ENCODE results near the gene TARBP1. TPM values are rescaled to one million over a fixed set of nuclear protein-coding genes. Genes with fewer than 3 reads are reported as not detected.
"Not testable (repeated sequence)": the region's sequence is repeated elsewhere in the genome, so short reads cannot be mapped to it uniquely, and the experiment has no call there.

The TARBP1 gene
- total RNA-seq, 2 donors from 2014 or later = 5.5 to 11.3 TPM

DNA sequence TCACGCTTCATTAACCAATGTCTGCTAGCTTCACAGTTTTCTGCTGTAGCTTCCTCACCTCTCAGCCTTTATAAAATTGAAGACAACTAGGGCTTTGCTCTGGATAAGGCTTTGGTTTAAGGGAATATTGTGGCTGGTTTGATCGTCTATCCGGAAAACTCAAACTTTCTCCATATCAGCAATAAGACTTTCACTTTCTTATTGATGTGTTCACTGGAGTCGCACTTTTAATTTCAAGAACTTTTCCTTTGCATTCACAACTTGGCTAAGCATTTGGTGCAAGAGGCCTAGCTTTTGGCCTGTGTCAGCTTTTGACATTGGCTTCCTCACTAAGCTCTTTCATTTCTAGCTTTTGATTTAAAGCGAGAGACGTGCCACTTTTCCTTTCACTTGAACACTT is 92.9 kb downstream of the TARBP1 start:
- Histone ChIP-seq H3K9me3 (no peaks in the 10 kb centered on the region), H3K4me1 (no peaks in the 10 kb centered on the region), H3K4me3 (no peak overlapping the region), H3K27ac (no peak overlapping the region), H3K27me3 (no peaks in the 10 kb centered on the region), H3K36me3 (peaks cover 10% of the 10 kb centered on the region)
- DNase-seq (ENCODE audit: low spot score) = no peak
- TF ChIP-seq, protein P1, sequence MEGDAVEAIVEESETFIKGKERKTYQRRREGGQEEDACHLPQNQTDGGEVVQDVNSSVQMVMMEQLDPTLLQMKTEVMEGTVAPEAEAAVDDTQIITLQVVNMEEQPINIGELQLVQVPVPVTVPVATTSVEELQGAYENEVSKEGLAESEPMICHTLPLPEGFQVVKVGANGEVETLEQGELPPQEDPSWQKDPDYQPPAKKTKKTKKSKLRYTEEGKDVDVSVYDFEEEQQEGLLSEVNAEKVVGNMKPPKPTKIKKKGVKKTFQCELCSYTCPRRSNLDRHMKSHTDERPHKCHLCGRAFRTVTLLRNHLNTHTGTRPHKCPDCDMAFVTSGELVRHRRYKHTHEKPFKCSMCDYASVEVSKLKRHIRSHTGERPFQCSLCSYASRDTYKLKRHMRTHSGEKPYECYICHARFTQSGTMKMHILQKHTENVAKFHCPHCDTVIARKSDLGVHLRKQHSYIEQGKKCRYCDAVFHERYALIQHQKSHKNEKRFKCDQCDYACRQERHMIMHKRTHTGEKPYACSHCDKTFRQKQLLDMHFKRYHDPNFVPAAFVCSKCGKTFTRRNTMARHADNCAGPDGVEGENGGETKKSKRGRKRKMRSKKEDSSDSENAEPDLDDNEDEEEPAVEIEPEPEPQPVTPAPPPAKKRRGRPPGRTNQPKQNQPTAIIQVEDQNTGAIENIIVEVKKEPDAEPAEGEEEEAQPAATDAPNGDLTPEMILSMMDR (IDR thresholded peaks at IDR 0.05) = no peak

DNA sequence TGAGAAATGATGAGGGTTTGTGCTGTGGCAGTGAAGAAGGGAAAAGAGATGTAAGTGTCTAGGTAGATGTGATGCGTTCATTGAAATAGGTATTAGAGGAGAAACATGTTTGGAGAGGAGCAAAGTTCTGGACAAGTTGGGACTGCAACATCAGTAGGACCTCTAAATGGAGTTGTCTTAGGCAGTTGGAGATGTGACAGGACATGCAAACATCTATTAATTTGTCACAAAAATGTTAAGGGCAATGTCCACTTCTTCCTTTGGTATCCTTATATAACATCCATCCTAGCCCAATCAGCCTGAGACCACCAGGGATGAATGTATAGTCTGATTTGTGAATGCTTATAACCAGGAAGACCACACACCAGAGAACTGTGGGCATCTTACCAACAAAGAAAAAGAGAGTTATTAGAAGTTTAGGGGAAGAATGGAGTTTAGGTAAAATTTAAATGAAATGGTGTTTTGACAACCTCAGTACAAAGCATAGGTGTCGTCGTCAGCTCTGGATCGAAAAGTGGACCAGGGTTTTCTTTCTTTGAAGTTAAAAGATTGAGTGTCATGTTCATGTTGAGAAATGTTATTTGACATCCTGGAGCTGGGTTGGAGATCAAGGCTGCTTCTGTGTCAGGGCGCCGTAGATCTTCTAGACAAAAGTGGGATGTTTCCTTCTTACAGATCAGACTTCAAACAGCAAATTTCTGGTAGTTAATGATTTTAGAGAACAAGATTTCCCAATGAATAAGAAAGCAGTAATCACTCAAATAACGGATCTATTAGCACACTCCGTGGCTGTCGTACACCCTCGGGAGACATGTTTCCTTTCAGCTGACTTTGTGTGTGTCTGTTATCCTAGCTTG is 97.1 kb downstream of the TARBP1 start:
- no peak for DNase-seq (ENCODE audit: low spot score)
- TF ChIP-seq, protein P1 (IDR thresholded peaks at IDR 0.05) = no peak
- Histone ChIP-seq H3K9me3 (no peaks in the 10 kb centered on the region), H3K27ac (no peak overlapping the region), H3K36me3 (peaks cover 37% of the 10 kb centered on the region), H3K4me3 (no peak overlapping the region), H3K4me1 (no peaks in the 10 kb centered on the region), H3K27me3 (no peaks in the 10 kb centered on the region)

DNA sequence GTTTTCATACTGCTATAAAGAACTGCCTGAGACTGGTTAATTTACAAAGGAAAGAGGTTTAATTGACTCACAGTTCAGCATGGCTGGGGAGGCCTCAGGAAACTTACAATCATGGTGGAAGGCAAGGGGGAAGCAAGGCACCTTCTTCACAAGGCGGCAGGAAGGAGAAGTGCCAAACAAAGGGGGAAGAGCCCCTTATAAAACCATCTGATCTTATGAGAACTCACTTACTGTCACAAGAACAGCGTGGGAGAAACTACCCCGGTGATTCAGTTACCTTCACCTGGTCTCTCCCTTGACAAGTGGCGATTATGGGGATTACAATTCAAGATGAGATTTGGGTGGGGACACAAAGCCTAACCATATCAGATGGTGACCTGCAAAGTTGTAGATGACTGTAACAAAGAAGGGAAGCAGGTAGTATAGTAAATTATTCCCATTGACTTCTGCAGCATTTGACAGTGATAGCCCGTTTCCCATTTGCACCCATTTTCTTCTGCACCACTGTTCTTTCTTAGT is 99.3 kb downstream of the TARBP1 start:
- peaks cover 39% of the 10 kb centered on the region for H3K36me3 ChIP-seq
- not testable (repeated sequence) for DNase-seq (ENCODE audit: low spot score); H3K27ac ChIP-seq; H3K9me3 ChIP-seq; H3K4me1 ChIP-seq; H3K27me3 ChIP-seq; H3K4me3 ChIP-seq

DNA sequence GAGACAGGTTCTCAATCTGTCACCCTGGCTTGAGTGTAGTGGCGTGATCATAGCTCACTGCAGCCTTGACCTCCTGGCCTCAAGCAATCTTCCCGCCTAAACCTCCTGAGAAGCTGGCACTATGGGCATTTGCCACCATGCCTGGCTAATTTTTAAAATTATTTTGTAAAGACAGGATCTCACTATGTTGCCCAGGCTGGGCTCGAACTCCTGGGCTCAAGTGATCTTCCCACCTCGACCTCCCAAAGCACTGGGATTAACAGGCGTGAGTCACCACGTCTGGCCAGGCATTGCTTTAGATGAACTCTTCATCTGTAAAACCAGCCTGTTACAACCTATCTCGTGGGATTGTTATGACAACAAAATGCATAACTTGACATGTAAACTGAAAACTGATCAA is 103.3 kb downstream of the TARBP1 start:
- TF ChIP-seq, protein P1 (IDR thresholded peaks at IDR 0.05) = no peak
- Histone ChIP-seq H3K27me3 (no peaks in the 10 kb centered on the region), H3K4me3 (no peak overlapping the region), H3K9me3 (no peaks in the 10 kb centered on the region), H3K36me3 (peaks cover 35% of the 10 kb centered on the region), H3K4me1 (peaks cover 0 to 9% of the 10 kb centered on the region in 2 donors), H3K27ac (no peak overlapping the region)
- no peak for DNase-seq (ENCODE audit: low spot score)

DNA sequence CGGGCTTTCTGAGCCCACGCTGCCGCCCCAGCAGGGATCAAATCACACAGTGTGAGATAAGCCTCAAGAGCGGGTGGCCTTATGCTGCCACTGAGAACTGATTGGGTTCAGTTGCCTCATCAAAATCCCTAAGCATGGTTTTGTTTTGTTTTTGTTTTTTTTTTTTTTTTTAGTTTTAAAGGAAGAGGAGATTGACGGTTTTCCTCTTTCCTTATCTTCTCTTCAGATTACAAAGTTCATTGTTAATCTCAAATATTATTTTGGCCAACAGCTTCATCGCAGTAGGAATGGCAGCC is 105.1 kb downstream of the TARBP1 start:
- TF ChIP-seq, protein P1 (IDR thresholded peaks at IDR 0.05) = no peak
- H3K27ac ChIP-seq = peak overlapping the region; percentile 94 to 98
- peak overlapping the region; percentile 75 to 91 for H3K4me3 ChIP-seq
- H3K9me3 ChIP-seq = no peaks in the 10 kb centered on the region
- peaks cover 22% of the 10 kb centered on the region for H3K36me3 ChIP-seq
- H3K27me3 ChIP-seq = no peaks in the 10 kb centered on the region
- H3K4me1 ChIP-seq = peaks cover 0 to 9% of the 10 kb centered on the region in 2 donors
- DNase-seq (ENCODE audit: low spot score) = no peak

DNA sequence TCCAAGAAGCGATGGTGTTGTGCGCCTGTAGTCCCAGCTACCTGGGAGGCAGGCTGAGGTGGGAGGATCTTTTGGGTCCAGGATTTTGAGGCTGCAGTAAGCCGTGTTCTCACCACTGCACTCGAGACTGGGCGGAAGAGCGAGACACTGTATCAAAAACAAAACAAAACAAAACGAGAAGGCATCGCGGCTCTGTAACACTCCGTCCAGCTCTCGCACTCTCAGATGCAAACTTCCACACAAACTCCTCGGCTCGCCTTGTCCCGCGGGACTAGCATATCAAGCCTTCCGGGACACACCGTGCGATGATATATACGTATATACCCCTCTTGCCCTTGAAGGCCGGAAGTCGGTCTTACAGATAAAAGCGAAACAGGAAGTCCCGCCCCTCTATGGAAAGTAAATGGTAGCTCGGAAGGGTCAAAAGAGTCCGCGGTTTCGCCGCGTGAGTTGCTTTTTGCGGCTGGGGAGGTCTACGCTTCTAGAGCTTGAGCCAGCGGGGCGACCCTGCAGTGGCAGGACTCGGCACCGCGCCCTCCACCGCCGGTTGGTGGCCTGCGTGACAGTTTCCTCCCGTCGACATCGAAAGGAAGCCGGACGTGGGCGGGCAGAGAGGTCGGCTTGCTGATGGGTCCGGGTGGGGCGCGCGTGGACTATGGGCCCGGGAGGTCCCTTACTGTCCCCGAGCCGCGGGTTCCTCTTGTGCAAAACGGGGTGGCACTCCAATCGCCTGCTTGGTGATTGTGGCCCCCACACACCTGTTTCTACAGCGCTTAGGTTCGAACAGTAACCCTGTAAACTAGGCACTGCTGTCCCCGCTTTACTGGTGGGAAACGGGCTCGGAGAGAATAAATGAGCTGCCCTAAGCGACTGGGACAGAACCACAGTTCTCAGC is 105.7 kb downstream of the TARBP1 start, which contains the start of gene COA6:
Gene COA6 (plus strand): TSS at position 393 of the 895 bp plus-strand sequence. CDS start 11 bp downstream, at position 404.
- H3K27me3 ChIP-seq = no peaks in the 10 kb centered on the region
- H3K9me3 ChIP-seq = no peaks in the 10 kb centered on the region
- H3K4me3 ChIP-seq = peak within 1 kb of the TSS; percentile 75 to 91
- H3K4me1 ChIP-seq = peaks cover 0 to 9% of the 10 kb centered on the region in 2 donors
- TF ChIP-seq, protein P1 (IDR thresholded peaks at IDR 0.05) = no peak
- peak within 1 kb of the TSS; percentile 94 to 98 for H3K27ac ChIP-seq
- peak; percentile 92 for DNase-seq (ENCODE audit: low spot score)
- H3K36me3 ChIP-seq = peaks cover 20% of the 10 kb centered on the region

Measured in right atrium auricular region (tissue), 2 donors.